Smooth muscle cell (in vitro differentiated cells): ENCODE measurements around the gene SIAH2. TPM values are rescaled to one million over a fixed set of nuclear protein-coding genes. Genes with fewer than 3 reads are reported as not detected.

ENCODE experiments used
- DNase-seq: peaks from one replicate; lab custom pipeline; 2025; ENCODE audit not compliant: unreplicated experiment; lab: John Stamatoyannopoulos, UW
- H2AFZ ChIP-seq: fragments of 200-600 bp; sonication (generic); 2 replicates; pipeline ENCODE4 v1.6.0; 2016; ENCODE audit warnings: antibody characterized with exemption, low read depth, mild to moderate bottlenecking
- H3F3A ChIP-seq: fragments of 200-600 bp; sonication (generic); 2 replicates; pipeline ENCODE4 v1.6.0; 2017; ENCODE audit warnings: antibody characterized with exemption, low read depth
- H3K27ac ChIP-seq: fragments of 200-600 bp; sonication (generic); 2 replicates; pipeline ENCODE4 v1.5.1; 2016; ENCODE audit warnings: low read depth, mild to moderate bottlenecking
- H3K27me3 ChIP-seq: fragments of 200-600 bp; sonication (generic); 2 replicates; pipeline ENCODE4 v1.6.1; 2016; ENCODE audit warnings: low read depth, mild to moderate bottlenecking
- H3K36me3 ChIP-seq: fragments of 200-600 bp; sonication (generic); 2 replicates; pipeline ENCODE4 v1.5.1; 2016; ENCODE audit warnings: low read depth
- H3K4me1 ChIP-seq: fragments of 200-600 bp; sonication (generic); 2 replicates; pipeline ENCODE4 v1.5.1; 2016; ENCODE audit warnings: low read depth
- H3K4me2 ChIP-seq: fragments of 200-600 bp; sonication (generic); 2 replicates; pipeline ENCODE4 v1.6.0; 2016; ENCODE audit warnings: mild to moderate bottlenecking
- H3K4me3 ChIP-seq: fragments of 200-600 bp; sonication (generic); 2 replicates; pipeline ENCODE4 v1.5.1; 2016; ENCODE audit warnings: mild to moderate bottlenecking
- H3K79me2 ChIP-seq: fragments of 200-600 bp; sonication (generic); 2 replicates; pipeline ENCODE4 v1.6.0; 2016; ENCODE audit warnings: low read depth, mild to moderate bottlenecking
- H3K9ac ChIP-seq: fragments of 200-600 bp; sonication (generic); 2 replicates; pipeline ENCODE4 v1.6.0; 2016; ENCODE audit warnings: low read depth
- H3K9me3 ChIP-seq: fragments of 200-600 bp; sonication (generic); replicated peaks from 2 replicates; pipeline ENCODE4 v1.5.1; 2016; ENCODE audit warnings: low read depth
- H4K20me1 ChIP-seq: fragments of 200-600 bp; sonication (generic); 2 replicates; pipeline ENCODE4 v1.6.0; 2016; ENCODE audit warnings: low read depth
- CTCF ChIP-seq: fragments of 200-600 bp; sonication (generic); IDR thresholded peaks from 2 replicates; pipeline ENCODE4 v1.5.1; 2017; ENCODE audit warnings: borderline replicate concordance, mild to moderate bottlenecking, antibody characterized with exemption; ENCODE audit not compliant: insufficient read depth, poor library complexity, severe bottlenecking
- WGBS: methylation state at CpG from one replicate; pipeline ENCODE4 v1.1.7; 2016; ENCODE audit warnings: low lambda C conversion rate; 5-methylcytosine and 5-hydroxymethylcytosine counted together
- polyA plus RNA-seq: library from polyadenylated mRNA; unstranded; fragments of >200 nt; fragmentation: Nextera tagmentation; extraction: Ambion mirVana; gene quantifications from 2 replicates; pipeline ENCODE4 v1.2.1, GENCODE V29; 2016
- total RNA-seq: library from RNA; depleted of rRNA; stranded (reverse); fragments of >200 nt; gene quantifications from 2 replicates; pipeline ENCODE4 v1.2.3, GENCODE V29; 2014

Gene SIAH2
- total and polyA plus RNA-seq, 2 experiments from 2014 or later = 43.9 to 44.9 TPM

GRCh38 chr3:150748684-150749047, 14.3 kb downstream of the SIAH2 start:
- Histone ChIP-seq H4K20me1 (peaks cover 98% of the 10 kb centered on the region), H3K4me1 (peaks cover 13% of the 10 kb centered on the region), H3K27ac (peak overlapping the region; percentile 10), H3K4me3 (no peak overlapping the region), H3F3A (peaks cover 2% of the 10 kb centered on the region), H2AFZ (no peak overlapping the region), H3K9me3 (no peaks in the 10 kb centered on the region), H3K27me3 (no peaks in the 10 kb centered on the region), H3K9ac (no peak overlapping the region), H3K36me3 (no peaks in the 10 kb centered on the region), H3K4me2 (no peak overlapping the region), H3K79me2 (peaks cover 96% of the 10 kb centered on the region)
- WGBS = 100% methylated on average over 1 of the region's 1 CpG
- no peak for DNase-seq
- no peak for TF ChIP-seq CTCF

GRCh38 chr3:150747886-150748683, 14.9 kb downstream of the SIAH2 start:
- 95% methylated on average over 5 of the region's 5 CpGs for WGBS
- H3K4me2 ChIP-seq = no peak overlapping the region
- peaks cover 16% of the 10 kb centered on the region for H3K4me1 ChIP-seq
- H3K4me3 ChIP-seq = no peak overlapping the region
- TF ChIP-seq CTCF = no peak
- no peak overlapping the region for H3K9ac ChIP-seq
- peaks cover 92% of the 10 kb centered on the region for H3K79me2 ChIP-seq
- H3F3A ChIP-seq = peaks cover 7% of the 10 kb centered on the region
- H3K27ac ChIP-seq = peak overlapping the region; percentile 10
- H2AFZ ChIP-seq = no peak overlapping the region
- no peaks in the 10 kb centered on the region for H3K27me3 ChIP-seq
- no peak for DNase-seq
- peaks cover 98% of the 10 kb centered on the region for H4K20me1 ChIP-seq
- H3K9me3 ChIP-seq = no peaks in the 10 kb centered on the region
- no peaks in the 10 kb centered on the region for H3K36me3 ChIP-seq

GRCh38 chr3:150746791-150747590, 16.0 kb downstream of the SIAH2 start:
- H3K9ac ChIP-seq = no peak overlapping the region
- peaks cover 7% of the 10 kb centered on the region for H3F3A ChIP-seq
- no peak overlapping the region for H2AFZ ChIP-seq
- H3K4me2 ChIP-seq = no peak overlapping the region
- peak overlapping the region; percentile 37 for H3K27ac ChIP-seq
- no peak overlapping the region for H3K4me3 ChIP-seq
- H3K27me3 ChIP-seq = no peaks in the 10 kb centered on the region
- 88% methylated on average over 7 of the region's 7 CpGs for WGBS
- H4K20me1 ChIP-seq = peaks cover 98% of the 10 kb centered on the region
- peaks cover 16% of the 10 kb centered on the region for H3K4me1 ChIP-seq
- no peaks in the 10 kb centered on the region for H3K36me3 ChIP-seq
- TF ChIP-seq CTCF = no peak
- DNase-seq = no peak
- H3K9me3 ChIP-seq = no peaks in the 10 kb centered on the region
- peaks cover 93% of the 10 kb centered on the region for H3K79me2 ChIP-seq
